HepG2 (cell line): ENCODE results near the gene TBC1D1. TPM values are rescaled to one million over a fixed set of nuclear protein-coding genes. Genes with fewer than 3 reads are reported as not detected.

Experiments
- ATAC-seq: fragments of 200-7000 bp; cut with Tn5 transposase; 3 replicates; pipeline ENCODE4 v1.9.1; 2020; ENCODE audit warnings: mild to moderate bottlenecking, moderate library complexity
- BruUV-seq: library from RNA; stranded (reverse); fragments of 400-500 nt; replicated peaks from 2 replicates; lab custom pipeline; 2021; lab: Mats Ljungman, UMichigan
- CTCF ChIA-PET: fragments of 300-600 bp; formaldehyde crosslinking; extraction: SDS; loops from one replicate; lab custom pipeline; 2021; ENCODE audit warnings: low total read pairs, inconsistent platforms, low intra/inter-chr PET ratio; lab: Yijun Ruan, JAX
- POLR2A ChIA-PET: fragments of 350-600 bp; sonication (Branson Sonifier 250); formaldehyde crosslinking; loops from one replicate; lab custom pipeline; 2020; ENCODE audit warnings: antibody characterized with exemption, inconsistent platforms; lab: Yijun Ruan, JAX
- DNase-seq: peaks from one replicate; pipeline ENCODE4 v3.0.0-alpha.2; 2015; ENCODE audit warnings: low spot score
- FAIRE-seq: peaks from 3 replicates; lab custom pipeline; 2011; peaks lifted over from hg19 to GRCh38; lab: Jason Lieb, UNC
- H2AFZ ChIP-seq: one replicate; pipeline ENCODE4 v1.6.1; 2011; ENCODE audit warnings: low read length, inconsistent platforms
- H3K27ac ChIP-seq: fragments of 300-600 bp; 3 replicates; pipeline ENCODE4 v1.8.0; 2011; ENCODE audit warnings: mixed run types, mild to moderate bottlenecking, mixed read lengths, low read length, inconsistent platforms; ENCODE audit not compliant: insufficient read depth; ENCODE audit errors: extremely low read length
- H3K27me3 ChIP-seq, 2 experiments: fragments of 200-600 bp in 1 of 2; 2 replicates in 1 of 2; 3 replicates in 1 of 2; pipeline versions ENCODE4 v1.6.0 to v1.8.0; 2011; ENCODE audit warnings: low read length in 2 of 2, mild to moderate bottlenecking in 2 of 2, moderate library complexity in 2 of 2, inconsistent platforms in 1 of 2; ENCODE audit not compliant: insufficient read depth in 2 of 2, control insufficient read depth in 1 of 2
- H3K36me3 ChIP-seq, 2 experiments: fragments of 200-600 bp in 1 of 2; replicated peaks in 1 of 2; 2 replicates in 1 of 2; 3 replicates in 1 of 2; pipeline versions ENCODE4 v1.5.1 to v1.8.0; 2011; ENCODE audit warnings: low read length in 2 of 2, inconsistent platforms in 1 of 2; ENCODE audit not compliant: insufficient read depth in 2 of 2, control insufficient read depth in 1 of 2
- H3K4me1 ChIP-seq: 2 replicates; pipeline ENCODE4 v1.5.1; 2012; ENCODE audit warnings: low read length, inconsistent platforms; ENCODE audit not compliant: insufficient read depth
- H3K4me2 ChIP-seq: 2 replicates; pipeline ENCODE4 v1.6.0; 2011; ENCODE audit warnings: low read depth, low read length, inconsistent platforms
- H3K4me3 ChIP-seq, 3 experiments: fragments of 200-600 bp in 1 of 3; sonication (generic), shearing (Covaris generic) in 1 of 3; replicated peaks in 1 of 3; 2 replicates each; pipeline ENCODE4 v1.5.1; 2011 to 2016; ENCODE audit warnings: low read length in 3 of 3, inconsistent platforms in 2 of 3, low read depth in 2 of 3, mild to moderate bottlenecking in 2 of 3, control low read depth in 1 of 3, mixed read lengths in 1 of 3; ENCODE audit not compliant: insufficient read depth in 1 of 3
- H3K79me2 ChIP-seq: one replicate; pipeline ENCODE4 v1.6.1; 2011; ENCODE audit warnings: low read length, inconsistent platforms; ENCODE audit not compliant: insufficient read depth
- H3K9ac ChIP-seq: 2 replicates; pipeline ENCODE4 v1.6.0; 2011; ENCODE audit warnings: mild to moderate bottlenecking, low read depth, low read length, inconsistent platforms; ENCODE audit not compliant: insufficient read depth
- H3K9me3 ChIP-seq: 2 replicates; pipeline ENCODE4 v1.5.1; 2012; ENCODE audit warnings: mild to moderate bottlenecking, low read length
- H4K20me1 ChIP-seq: 2 replicates; pipeline ENCODE4 v1.6.0; 2011; ENCODE audit warnings: inconsistent platforms, mild to moderate bottlenecking, low read length, moderate library complexity; ENCODE audit not compliant: insufficient read depth
- FOSL1 ChIP-seq: sonication (generic); formaldehyde crosslinking; IDR thresholded peaks from 2 replicates; pipeline ENCODE4 v1.9.0; 2021; ENCODE audit warnings: missing genetic modification reagents, borderline replicate concordance
- IRF2 ChIP-seq: IDR thresholded peaks from 2 replicates; pipeline ENCODE4 v1.6.1; 2018; ENCODE audit warnings: missing genetic modification reagents, missing compliant biosample characterization
- MED8 ChIP-seq: sonication (generic); formaldehyde crosslinking; IDR thresholded peaks from 2 replicates; pipeline ENCODE4 v1.8.1; 2023; ENCODE audit warnings: mild to moderate bottlenecking, missing genetic modification reagents; ENCODE audit not compliant: insufficient replicate concordance
- PAWR ChIP-seq: sonication (generic); formaldehyde crosslinking; IDR thresholded peaks from 2 replicates; pipeline ENCODE4 v1.4.0; 2020; ENCODE audit warnings: missing genetic modification reagents, mild to moderate bottlenecking, borderline replicate concordance
- PLSCR1 ChIP-seq: sonication (generic); formaldehyde crosslinking; IDR thresholded peaks from 2 replicates; pipeline ENCODE4 v1.5.0; 2020; ENCODE audit warnings: missing genetic modification reagents, mild to moderate bottlenecking, borderline replicate concordance
- POGK ChIP-seq: sonication (generic); formaldehyde crosslinking; conservative IDR thresholded peaks from 2 replicates; pipeline ENCODE4 v1.8.0; 2022; ENCODE audit warnings: mild to moderate bottlenecking, moderate library complexity, missing genetic modification reagents
- RBM39 ChIP-seq: fragments of 200-400 bp; formaldehyde crosslinking; IDR thresholded peaks from one replicate; pipeline ENCODE4 v1.6.1; 2018; ENCODE audit warnings: antibody characterized with exemption, mild to moderate bottlenecking, low read depth, low read length; ENCODE audit not compliant: poor library complexity, severe bottlenecking
- ZBTB38 ChIP-seq: sonication (generic); formaldehyde crosslinking; IDR thresholded peaks from 2 replicates; pipeline ENCODE4 v1.5.1; 2020; ENCODE audit warnings: mild to moderate bottlenecking, missing genetic modification reagents
- ZSCAN21 ChIP-seq: sonication (generic); formaldehyde crosslinking; IDR thresholded peaks from 2 replicates; pipeline ENCODE4 v1.8.0; 2022; ENCODE audit warnings: mild to moderate bottlenecking, missing genetic modification reagents, moderate library complexity, borderline replicate concordance
- WGBS: methylation state at CpG from one replicate; pipeline ENCODE4 v1.1.6; 2017; ENCODE audit warnings: low lambda C conversion rate; 5-methylcytosine and 5-hydroxymethylcytosine counted together
- in situ Hi-C: cut with HindIII; loops from 2 replicates; pipeline ENCODE4 v1.10.0; 2017; ENCODE audit warnings: low pct_unique_long_range_greater_than_20kb; ENCODE audit not compliant: extremely low pct_ligation_motif_present
- intact Hi-C: fragments of 100-400 bp; cut with micrococcal nuclease; formaldehyde crosslinking; loops from one replicate; pipeline ENCODE4 v1.10.0; 2022; ENCODE audit not compliant: unreplicated experiment
- polyA plus RNA-seq, 8 experiments: library from polyadenylated mRNA; depleted of rRNA in 3 of 8; stranded (reverse) in 7 of 8; unstranded in 1 of 8; fragments of >200 nt; fragmentation: Illumina TruSeq in 4 of 8; extraction: Trizol in 4 of 8; gene quantifications; 2 replicates each; pipeline versions ENCODE4 v1.2.1 to v1.2.3, GENCODE V29; 2011 to 2016; ENCODE audit warnings: low read depth in 4 of 8, missing spikeins in 1 of 8, mixed read lengths in 1 of 8; ENCODE audit not compliant: insufficient read depth in 1 of 8
- total RNA-seq, 5 experiments: library from RNA; depleted of rRNA; stranded (reverse); fragments of >200 nt; fragmentation: Illumina TruSeq; extraction: Trizol; gene quantifications; 2 replicates each; pipeline ENCODE4 v1.2.3, GENCODE V29; 2016; ENCODE audit warnings: low read depth in 1 of 5

TBC1D1 gene
- total and polyA plus RNA-seq, 2 of the 13 experiments (the other 11 are each of a cell fraction or from before 2014, with no cell fraction given) = 37.3 to 62.8 TPM

DNA sequence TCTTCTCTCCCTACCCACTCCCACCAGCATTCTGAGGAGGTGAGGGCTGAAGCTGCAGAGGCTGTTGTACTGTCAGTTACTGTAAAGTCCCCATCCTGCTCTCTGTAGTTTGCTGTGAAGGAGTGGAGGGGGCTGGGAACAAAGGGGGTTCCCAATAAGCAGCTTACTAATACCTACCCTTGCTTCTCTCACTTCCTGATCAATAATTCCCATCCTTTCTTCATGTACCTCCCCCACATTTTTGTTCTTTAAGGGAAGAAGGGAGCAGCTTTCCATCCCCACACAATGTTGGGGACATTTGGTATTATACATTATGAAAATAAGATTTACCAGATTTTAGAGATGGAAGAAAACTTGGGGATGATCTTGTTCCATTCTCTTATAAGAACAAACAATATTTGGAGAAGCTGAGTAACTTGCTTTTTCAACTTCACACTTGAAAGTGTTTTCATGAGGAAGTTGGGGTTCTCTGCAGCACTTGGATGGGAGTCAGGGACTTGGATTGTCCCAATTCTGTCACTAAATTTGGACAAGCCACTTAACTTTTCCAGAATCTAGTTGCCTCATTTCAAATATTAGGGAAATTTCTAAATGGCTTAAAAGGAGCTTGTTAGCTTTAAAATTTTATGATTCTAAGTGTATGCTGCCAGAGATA, 5.4 kb downstream of the TBC1D1 start (continued):
- TF ChIP-seq RBM39 = no peak
- TF ChIP-seq ZBTB38 (CRISPR knock-in tag) = no peak
- no peak for TF ChIP-seq FOSL1 (CRISPR knock-in tag)
- no peak for TF ChIP-seq PAWR (CRISPR knock-in tag)

- Histone ChIP-seq H3K4me3 (no peak overlapping the region), H4K20me1 (no peaks in the 10 kb centered on the region), H3K79me2 (no peaks in the 10 kb centered on the region), H3K36me3 (no peaks in the 10 kb centered on the region), H3K4me1 (peaks cover 7% of the 10 kb centered on the region; the same call in 1 of the 2 replicates), H3K27ac (no peak overlapping the region), H2AFZ (no peak overlapping the region), H3K4me2 (no peak overlapping the region), H3K9ac (no peak overlapping the region), H3K27me3 (peaks cover 0 to 10% of the 10 kb centered on the region in 2 experiments; a peak in 1 of 5 replicates), H3K9me3 (no peaks in the 10 kb centered on the region)
- TF ChIP-seq IRF2 (CRISPR knock-in tag) (no peak), POGK (CRISPR knock-in tag) (no peak), ZSCAN21 (CRISPR knock-in tag) (no peak), MED8 (CRISPR knock-in tag) (no peak), PLSCR1 (CRISPR knock-in tag) (no peak)
- in situ Hi-C loops = no loop called here
- 50% methylated on average over 7 of the region's 7 CpGs for WGBS
- FAIRE-seq (no peak), DNase-seq (no peak), ATAC-seq (no peak)
- no TSS peak for BruUV-seq
- CTCF ChIA-PET = no interaction called here
- POLR2A ChIA-PET = no interaction called here
- intact Hi-C loops = no loop called here
Measured at GRCh38 chr4:37902212-37902611, 11.3 kb downstream of the TBC1D1 start.
